ENCODE results near the gene ZNF570.
A peak's percentile ranks its signal among the peaks of the same experiment; 100 is the strongest.

Gene ZNF570

DNA sequence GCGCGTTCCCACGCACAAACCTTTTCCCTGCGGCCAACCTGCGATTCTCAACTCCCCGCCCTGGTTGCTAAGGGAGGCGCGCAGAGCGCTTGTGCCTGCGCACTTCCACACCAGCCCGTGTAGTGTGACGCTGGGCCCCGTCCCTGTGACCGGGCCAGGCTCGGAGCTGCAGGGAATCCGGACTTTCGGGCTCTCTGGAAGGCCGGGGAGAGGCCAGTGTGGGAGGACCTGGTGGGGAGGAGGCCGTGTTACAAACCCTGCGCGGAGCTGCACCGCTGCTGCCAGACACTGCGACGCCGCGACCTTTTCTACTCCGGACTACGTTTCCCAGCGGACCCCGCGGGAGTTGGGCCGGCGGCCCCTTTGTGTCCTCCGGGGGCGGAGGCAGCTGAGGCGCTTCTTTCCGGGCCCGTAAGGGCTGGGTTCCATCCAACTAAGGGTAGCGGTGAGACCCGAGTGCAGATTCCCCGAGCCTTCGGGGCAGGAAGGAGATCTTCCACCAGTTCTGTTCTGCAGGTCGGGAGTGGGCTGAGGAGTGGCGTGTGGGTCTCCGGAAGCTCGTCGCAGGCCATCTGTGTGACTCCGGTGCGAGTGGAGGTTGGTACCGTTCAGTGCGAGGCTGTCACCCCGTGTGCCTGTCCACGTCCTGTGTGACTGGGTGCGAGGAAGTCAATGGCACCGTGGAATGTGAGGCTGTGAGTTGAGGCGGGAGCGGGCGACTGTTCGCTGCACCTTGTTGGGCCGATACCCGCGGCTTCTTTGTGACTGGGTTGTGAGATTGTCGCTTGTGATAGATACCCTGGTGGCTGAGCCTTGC, at the start of gene ZNF570:
ZNF570 (plus strand) TSS at position 396 of the 817 bp plus-strand sequence. CDS start 999 bp downstream, outside the sequence.
- DNase-seq (ENCODE audit: low spot score) = peak; percentile 78
- no peak for FAIRE-seq

DNA sequence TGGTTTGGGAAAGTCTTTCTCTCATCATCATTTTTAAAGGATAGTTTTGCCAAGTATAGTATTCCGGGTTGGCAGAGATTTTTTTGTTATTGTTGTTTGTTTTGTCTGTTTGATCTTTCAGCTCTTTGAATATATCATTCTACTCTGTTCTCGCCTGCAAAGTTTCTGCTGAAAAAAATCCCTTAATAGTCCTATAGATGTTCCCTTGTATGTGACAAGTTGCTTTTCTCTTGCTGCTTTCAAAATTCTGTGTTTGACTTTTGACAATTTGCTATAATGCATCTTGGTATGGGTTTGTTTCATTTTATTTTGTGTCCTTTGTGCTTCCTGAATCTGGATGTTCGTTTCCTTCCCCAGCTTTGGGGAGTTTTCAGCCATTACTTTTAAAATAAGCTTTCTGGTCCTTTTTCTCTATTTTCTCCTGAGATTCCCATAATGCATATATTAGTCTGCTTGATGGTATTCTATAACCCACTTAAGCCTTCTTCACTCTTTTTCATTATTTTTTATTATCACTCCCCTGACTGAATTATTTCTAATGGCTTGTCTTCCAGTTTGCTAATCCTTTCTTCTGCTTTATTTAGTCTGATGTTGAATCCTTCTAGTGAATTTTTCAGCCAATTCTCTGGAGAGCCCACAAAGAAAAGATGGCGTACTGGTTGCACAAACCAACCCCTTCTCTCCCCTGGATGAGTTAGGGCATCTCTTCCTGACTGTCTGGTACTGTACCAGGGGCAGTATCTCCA, 16.5 kb upstream of the ZNF570 start:
- no peak for FAIRE-seq
- no peak for DNase-seq (ENCODE audit: low spot score)

DNA sequence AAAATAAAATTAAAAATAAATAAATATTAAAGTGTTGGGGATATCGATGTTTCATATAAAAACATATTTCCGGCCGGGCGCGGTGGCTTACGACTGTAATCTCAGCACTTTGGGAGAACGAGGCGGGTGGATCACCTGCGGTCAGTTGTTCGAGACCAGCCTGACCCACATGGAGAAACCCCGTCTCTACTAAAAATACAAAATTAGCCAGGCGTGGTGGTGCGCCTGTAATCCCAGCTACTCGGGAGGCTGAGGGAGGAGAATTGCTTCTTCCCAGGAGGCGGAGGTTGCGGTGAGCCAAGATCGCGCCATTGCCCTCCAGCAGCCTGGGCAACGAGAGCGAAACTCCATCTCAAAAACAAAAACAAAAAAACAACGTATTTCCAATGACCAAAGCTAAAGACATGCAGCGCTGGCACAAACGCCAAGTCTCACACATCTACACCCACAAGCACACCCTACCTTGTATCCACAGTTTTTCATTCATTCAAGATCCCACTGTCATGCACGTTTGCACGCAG, 2.8 kb upstream of the ZNF570 start:
- FAIRE-seq = no peak
- DNase-seq (ENCODE audit: low spot score) = no peak

DNA sequence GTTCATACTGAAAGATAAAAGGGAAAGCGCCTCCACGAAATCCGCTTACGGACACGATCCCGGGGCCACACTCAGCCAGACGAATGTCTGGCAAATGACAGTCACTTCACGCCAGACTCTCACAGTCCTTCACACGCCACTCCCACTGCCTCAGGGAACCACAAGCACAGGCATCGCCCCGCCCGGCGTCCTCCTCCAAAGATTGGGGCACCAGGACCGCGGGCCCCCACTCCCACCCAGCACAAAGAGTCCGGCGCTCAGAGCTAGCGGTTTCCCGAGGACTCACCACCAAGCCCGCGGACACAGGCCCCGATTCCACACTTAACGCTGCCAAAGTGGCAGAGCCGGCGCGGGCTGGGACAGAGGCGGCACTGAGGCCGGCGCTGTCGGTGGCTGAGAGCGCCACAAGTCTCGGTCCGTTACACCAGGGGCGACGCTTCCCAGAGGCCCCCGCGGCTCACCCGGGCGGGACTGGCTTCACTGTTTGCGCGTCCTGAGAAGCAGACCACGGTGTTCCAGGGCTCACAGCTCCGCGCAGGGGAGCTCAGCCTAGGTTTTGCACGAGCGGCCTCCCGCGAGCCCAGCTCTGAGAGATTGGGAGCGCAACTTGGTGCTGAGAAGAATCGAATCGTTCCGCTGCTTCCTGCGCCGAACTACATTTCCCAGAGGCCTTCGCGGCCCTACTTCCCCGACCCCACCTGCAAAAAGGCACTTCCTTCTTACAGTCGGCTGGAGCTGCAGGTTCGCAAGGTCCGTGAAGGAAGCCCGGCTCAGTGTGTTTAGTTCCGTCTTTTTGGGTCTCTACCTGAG, 2.2 kb upstream of the ZNF570 start, which contains the start of gene ZNF569:
ZNF569 (minus strand) TSS at position 647 of the 810 bp plus-strand sequence. CDS start 22,523 bp downstream, outside the sequence.
- peak; percentile 87 for DNase-seq (ENCODE audit: low spot score)
- FAIRE-seq = peak; percentile 88

DNA sequence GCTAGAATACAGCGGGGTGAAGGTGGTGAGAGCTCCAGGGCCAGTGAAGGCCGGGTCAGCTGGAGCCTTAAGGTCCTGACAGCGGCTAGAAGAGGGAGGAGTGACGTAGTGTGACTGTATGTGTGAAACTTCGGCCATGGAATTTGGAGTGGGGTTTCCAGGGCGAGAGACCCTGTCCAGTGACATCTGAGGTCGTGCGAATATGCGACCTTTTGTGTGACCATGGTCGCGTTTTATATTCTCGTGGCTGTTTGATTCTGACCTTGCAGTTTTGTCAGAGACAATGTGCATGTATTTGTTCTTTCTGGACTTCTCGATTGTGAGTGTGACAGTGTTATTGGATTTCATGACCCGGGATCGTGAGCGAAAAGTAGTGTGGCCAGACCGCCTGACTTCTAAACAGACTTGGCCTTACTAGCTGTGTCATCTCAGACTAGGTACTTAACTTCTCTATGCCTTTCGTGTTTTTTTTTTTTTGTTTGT, 1.5 kb upstream of the ZNF570 start:
- no peak for FAIRE-seq

DNA sequence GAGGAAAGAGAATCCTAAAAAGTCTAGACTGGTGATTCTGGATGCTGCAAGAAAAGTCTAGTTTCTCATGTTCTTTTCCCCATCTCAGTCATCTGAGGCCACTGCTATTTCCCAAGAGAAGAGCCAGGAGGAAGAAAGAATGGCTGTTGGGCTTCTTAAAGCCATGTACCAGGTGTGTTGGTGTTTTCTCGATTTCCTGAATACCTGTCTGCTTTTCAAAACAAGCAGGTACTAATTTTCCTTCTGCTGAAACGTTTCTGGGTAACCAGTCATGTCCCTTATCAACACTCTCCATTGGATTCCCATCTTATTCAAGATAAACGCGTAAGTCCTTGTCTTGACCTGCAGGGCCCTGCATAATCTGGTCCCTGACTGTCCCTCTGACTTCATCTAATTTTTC, 1.1 kb downstream of the ZNF570 start:
- FAIRE-seq (no peak), DNase-seq (ENCODE audit: low spot score) (no peak)

More for the DNA sequence above, 1.5 kb upstream of the ZNF570 start:
- no peak for DNase-seq (ENCODE audit: low spot score)

DNA sequence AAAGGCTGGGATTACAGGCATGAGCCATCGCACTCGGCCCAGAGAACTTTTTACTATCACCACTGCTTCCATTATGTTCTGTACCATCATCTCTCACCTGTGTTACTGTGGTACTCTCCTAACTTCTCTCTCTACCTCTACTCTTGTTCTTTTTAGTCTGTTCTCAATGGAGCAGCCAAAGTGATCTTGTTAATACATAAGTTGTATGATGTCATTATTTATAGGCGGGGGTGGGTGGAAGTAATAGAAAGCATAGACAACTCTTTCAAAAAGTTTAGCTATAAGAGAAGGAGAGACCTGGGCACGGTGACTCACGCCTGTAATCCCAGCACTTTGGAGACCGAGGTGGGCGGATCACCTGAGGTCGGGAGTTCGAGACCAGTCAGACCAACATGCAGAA, 3.0 kb downstream of the ZNF570 start:
- DNase-seq (ENCODE audit: low spot score) (no peak), FAIRE-seq (no peak)

DNA sequence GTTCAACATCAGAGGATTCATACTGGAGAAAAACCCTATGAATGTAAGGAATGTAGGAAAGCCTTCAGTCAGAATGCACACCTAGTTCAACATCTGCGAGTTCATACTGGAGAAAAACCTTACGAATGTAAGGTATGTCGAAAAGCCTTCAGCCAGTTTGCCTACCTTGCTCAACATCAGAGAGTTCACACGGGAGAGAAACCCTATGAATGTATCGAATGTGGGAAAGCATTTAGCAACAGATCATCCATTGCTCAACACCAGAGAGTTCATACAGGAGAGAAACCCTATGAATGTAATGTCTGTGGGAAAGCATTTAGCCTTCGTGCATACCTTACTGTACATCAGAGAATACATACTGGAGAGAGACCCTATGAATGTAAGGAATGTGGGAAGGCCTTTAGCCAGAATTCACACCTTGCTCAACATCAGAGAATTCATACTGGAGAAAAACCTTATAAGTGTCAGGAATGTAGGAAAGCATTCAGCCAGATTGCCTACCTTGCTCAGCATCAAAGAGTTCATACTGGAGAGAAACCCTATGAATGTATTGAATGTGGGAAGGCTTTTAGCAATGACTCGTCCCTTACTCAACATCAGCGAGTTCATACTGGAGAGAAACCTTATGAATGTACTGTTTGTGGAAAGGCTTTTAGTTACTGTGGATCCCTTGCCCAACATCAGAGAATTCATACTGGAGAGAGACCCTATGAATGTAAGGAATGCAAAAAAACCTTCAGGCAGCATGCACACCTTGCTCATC, 15.4 kb downstream of the ZNF570 start:
- FAIRE-seq (no peak), DNase-seq (ENCODE audit: low spot score) (no peak)

DNA sequence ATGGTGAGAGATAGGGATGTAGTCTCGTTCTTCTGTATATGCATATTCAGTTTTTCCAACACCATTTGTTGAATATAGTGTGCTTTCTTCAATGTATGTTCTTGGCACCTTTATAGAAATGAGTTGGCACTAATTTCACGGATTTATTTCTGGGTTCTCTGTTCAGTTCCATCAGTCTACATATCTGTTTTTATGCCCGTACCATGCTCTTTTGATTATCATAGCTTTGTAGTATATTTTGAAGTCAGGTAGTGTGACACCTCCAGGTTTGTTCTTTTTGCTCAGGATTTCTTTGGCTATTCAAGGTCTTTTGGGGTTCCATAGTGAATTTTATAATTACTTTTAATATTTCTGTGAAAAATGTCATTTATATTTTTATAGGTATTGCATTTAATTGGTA, 23.1 kb downstream of the ZNF570 start:
- no peak for DNase-seq (ENCODE audit: low spot score)
- no peak for FAIRE-seq

DNA sequence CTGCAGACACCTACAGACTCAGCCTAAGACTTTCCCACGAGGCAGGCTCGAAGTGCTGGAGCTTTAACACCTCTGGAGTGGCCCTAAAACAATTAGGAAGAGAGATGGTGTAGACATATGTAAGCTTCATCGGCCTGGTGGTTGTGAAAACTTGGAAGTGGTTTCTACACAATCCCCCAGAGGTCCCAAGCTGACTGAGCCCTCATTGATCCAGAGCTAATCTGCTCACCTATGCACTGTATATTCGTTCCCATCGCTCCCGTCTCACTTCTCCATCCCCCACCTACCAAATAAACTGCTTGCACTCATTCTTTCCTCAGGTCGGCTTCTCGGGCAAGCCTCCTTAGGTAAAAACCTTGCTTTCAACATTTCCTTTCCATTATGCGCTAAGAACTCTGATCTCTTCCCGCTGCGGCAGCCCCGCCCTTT, 36.8 kb downstream of the ZNF570 start:
- FAIRE-seq (no peak), DNase-seq (ENCODE audit: low spot score) (peak; percentile 18)

DNA sequence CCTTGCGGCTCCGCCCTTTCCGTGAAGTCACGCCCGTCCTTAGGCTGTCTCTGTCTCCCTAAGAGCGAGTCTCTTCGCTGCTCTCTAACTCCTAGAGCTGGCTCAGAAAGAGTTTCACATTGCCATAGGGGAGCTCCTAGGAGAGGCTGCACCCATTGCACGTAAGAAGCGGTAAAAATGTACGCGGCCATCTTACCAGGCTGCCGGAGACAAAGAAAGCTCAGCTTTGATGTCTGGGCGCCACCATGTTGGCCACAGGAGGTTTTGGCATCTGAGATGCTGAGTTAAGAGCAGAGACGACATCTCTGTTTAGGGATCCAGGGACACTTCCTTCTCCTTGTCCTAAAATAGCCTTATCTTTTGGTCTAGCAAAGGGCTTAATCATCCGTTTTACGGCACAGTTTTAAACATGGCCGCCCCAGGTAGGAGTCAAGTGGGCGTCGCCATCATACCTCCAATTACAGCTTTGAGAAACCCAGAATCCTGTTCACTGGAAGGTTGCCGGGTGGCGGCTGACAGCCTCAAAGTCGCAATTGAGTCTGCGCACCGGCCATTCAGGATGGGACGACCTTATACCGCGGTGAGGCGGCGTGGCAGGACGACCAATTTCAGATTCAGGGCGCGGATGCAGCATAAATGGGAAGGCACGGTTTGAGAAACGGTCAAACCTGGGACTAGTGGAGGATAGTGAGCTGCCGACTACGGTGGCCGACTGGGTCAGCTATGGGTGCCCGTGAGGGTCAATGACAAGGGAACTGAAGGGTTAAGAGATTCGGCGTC, 37.4 kb downstream of the ZNF570 start, which contains the start of gene ZNF793:
ZNF793 (plus strand) TSS at position 553 of the 780 bp plus-strand sequence. CDS start 16,501 bp downstream, outside the sequence.
- peak; percentile 69 for DNase-seq (ENCODE audit: low spot score)
- no peak for FAIRE-seq

DNA sequence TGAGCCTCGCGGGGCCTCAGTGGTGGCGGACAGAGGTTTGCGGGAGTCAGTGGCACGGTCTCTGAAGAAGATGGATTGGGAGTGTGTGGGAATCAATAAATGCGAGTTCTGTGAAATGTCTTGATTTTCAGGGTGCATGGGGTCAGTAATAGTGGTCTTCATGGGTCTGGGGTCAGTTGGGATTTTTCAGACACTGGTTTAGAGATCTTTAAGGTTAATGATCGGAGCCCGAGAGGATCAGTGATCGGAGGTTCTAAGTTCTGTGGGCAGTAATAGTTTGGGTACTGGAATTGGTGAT, 38.0 kb downstream of the ZNF570 start:
- FAIRE-seq (no peak), DNase-seq (ENCODE audit: low spot score) (no peak)

DNA sequence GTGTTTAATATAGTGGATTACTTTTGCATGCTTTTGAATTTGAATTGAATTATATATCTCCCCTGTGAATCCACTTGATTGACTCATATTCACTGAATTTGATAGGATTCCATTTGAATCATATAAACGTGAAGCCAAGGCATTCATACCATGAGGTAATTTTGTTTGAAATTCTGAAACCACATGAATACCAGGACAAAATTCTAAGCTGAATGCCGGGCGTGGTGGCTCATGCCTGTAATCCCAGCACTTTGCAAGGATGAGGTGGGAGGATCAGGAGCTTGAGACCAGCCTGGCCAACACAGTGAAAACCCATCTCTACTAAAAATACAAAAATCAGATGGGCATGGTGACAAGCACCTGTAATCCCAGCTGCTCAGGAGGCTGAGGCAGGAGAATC, 42.0 kb downstream of the ZNF570 start:
- DNase-seq (ENCODE audit: low spot score) (no peak), FAIRE-seq (no peak)

DNA sequence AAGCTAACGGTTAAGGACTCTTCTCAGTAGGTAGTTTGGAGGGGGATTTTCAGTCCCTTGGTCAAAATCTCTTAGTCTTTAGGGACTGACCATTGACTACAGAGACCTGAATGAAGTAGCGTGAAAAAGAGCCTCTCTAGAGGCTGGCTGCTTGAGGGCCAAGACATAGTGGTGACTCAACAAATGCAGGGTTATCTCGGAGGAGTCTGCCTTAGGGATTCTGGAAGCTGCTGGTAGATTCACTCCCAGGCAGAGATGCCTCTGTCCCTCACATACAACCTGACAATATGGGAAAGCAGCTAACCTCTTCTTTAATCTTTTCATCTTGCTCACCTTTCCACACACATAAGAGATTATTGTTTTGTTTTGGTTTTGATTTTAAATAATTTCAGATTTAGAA, 42.7 kb downstream of the ZNF570 start:
- FAIRE-seq = no peak
- no peak for DNase-seq (ENCODE audit: low spot score)

DNA sequence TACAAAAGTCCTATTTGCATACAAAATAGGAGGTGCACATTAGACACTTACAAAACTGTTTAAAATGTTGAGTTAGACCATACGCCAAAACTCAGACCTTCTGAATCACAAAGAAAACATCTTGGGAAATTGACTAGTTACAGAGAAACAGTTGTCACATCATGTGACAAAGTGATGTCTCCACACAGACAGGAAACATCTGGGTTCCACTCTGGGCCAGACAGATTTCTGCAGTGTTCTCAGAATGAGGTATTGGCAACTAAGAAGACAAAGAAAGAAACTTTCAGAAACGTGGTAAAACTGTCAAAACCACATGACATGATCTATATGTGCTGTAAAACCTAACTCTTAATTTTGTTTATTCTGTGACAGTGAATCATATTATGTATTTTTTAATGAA, 44.2 kb downstream of the ZNF570 start:
- FAIRE-seq = no peak

DNA sequence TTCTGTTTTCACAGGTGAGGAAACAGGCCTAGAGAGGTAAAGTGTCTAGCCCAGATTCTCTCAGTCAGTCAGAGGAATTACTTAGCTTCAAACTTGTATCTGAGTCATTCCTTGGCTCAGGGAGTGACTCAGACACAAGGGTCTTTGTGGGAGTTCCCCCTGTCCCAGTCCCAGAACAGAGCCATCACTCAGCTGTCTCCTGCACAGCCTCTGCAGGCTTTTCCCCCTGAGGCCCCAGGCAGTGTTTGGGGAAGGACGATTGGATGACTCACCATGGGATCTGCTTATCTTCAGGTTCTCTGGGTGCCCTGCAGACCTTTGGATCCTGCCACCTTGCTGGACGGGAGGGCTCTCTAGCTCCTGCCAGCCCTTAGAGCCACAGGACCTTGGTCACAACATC, 50.7 kb downstream of the ZNF570 start:
- FAIRE-seq = no peak

More for the DNA sequence above, 44.2 kb downstream of the ZNF570 start:
- DNase-seq (ENCODE audit: low spot score) = no peak

DNA sequence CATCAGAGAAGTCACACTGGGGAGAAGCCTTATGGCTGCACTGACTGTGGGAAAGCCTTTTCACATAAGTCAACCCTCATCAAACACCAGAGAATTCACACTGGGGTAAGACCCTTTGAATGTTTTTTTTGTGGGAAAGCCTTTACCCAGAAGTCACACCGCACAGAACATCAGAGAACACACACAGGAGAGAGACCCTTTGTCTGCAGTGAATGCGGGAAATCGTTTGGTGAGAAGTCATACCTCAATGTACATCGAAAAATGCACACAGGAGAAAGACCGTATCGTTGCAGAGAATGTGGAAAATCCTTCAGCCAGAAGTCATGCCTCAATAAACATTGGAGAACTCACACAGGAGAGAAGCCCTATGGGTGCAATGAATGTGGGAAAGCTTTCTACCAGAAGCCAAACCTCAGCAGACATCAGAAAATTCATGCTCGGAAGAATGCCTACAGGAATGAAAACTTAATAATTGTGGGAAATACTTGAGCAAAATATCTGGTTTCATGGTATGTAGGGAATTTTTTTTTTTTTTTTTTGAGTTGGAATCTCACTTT, 68.3 kb downstream of the ZNF570 start:
- FAIRE-seq (no peak), DNase-seq (ENCODE audit: low spot score) (no peak)

More for the DNA sequence above, 50.7 kb downstream of the ZNF570 start:
- DNase-seq (ENCODE audit: low spot score) = peak; percentile 37

Data from urothelium cell line (cell line).